IPS-NIHi7 (cell line): Measurements from ENCODE around the gene GOLGA8K.
"Not testable (repeated sequence)": the region's sequence is repeated elsewhere in the genome, so short reads cannot be mapped to it uniquely, and the experiment has no call there.

Experiments used
- DNase-seq: peaks from one replicate; pipeline ENCODE4 v3.0.0; 2012; ENCODE audit warnings: mixed read lengths; ENCODE audit errors: extremely low spot score

Gene GOLGA8K

DNA sequence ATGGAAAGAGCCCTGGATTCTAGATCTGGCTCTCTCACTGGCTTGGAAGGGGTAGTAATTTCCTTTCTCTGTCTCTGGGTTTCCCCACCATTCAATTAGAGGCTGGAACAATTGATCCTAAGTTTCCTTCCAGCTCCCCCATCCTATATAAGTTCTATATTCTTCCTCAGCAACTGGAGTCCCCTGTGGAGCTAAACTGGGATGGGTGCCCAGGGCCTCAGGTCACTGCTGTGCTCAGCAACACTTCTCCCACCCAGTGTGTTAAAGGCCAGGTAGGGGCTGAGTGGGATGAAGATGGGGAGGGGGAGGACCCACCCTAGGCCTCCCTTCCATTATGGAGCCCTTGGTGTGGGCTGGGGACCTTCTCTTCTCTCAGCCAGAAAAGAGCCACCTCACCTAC lies 46.2 kb downstream of the GOLGA8K start:
- DNase-seq = not testable (repeated sequence)

DNA sequence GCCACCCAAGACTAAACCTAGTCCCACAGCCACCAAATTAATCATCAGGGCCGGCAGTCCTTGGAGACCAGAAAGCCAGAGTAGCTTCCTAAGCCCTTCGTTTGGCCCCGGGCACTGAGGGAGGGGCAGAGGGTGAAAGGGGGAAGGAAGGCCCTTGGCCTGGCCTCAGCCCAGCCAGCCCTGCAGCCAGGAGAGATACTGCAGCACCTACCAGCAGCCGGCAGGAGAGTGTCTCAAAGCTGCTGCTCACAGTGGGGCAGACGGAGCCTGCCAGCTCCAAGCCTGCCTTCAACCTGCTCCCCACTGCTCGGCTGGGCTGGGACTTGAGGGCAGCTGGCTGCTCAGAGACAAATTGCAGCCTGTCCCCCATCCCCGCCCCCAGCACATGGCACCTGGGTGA lies 50.3 kb downstream of the GOLGA8K start:
- not testable (repeated sequence) for DNase-seq

- DNase-seq = not testable (repeated sequence)
These were observed 52.4 kb downstream of the GOLGA8K start for GRCh38 chr15:32350563-32351220.

- not testable (repeated sequence) for DNase-seq
These were observed 56.1 kb downstream of the GOLGA8K start for GRCh38 chr15:32347037-32347436.

GRCh38 chr15:32345978-32346547 lies 57.0 kb downstream of the GOLGA8K start:
- not testable (repeated sequence) for DNase-seq

DNA sequence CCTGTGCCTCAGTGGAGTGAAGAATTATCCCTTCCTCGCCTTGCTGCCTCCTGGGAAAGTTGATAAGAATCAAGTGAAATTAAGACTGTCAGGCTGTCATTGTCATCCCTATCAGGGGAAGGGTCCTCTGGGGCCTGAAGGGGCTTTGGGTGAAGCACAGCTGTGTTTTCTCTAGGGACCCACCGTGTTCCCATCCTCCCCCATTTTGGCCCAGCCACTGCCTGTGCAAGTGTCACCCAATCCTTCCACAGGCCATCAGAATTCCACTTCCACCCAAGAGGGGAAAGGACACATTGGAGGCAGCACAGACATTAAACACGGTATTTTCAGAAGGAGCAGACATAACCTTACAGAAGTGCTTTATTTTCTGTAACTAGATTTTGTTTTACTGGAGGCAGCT lies 59.2 kb downstream of the GOLGA8K start:
- not testable (repeated sequence) for DNase-seq
